ENCODE measurements around the gene RPS6KL1. TPM values are rescaled to one million over a fixed set of nuclear protein-coding genes. Genes with fewer than 3 reads are reported as not detected.

Gene RPS6KL1
- total RNA-seq, 1 donor from 2014 or later = 248 TPM

GRCh38 chr14:74946659-74947281, 23.7 kb upstream of the RPS6KL1 start:
- no peaks in the 10 kb centered on the region for H3K36me3 Mint-ChIP-seq (ENCODE audit: unreplicated experiment)
- DNase-seq = no peak
- TF ChIP-seq CTCF (IDR thresholded peaks at IDR 0.05; ENCODE audit: partially characterized antibody, unreplicated experiment) = peak; percentile 50
- H3K4me3 Mint-ChIP-seq (ENCODE audit: unreplicated experiment) = no peak overlapping the region
- peaks cover 8% of the 10 kb centered on the region for H3K27me3 Mint-ChIP-seq (ENCODE audit: unreplicated experiment)
- H3K4me1 Mint-ChIP-seq (ENCODE audit: low read depth, unreplicated experiment) = peaks cover 11% of the 10 kb centered on the region
- H3K9me3 Mint-ChIP-seq (ENCODE audit: unreplicated experiment) = peaks cover 4% of the 10 kb centered on the region
- no peak overlapping the region for H3K27ac Mint-ChIP-seq (ENCODE audit: unreplicated experiment)

DNA sequence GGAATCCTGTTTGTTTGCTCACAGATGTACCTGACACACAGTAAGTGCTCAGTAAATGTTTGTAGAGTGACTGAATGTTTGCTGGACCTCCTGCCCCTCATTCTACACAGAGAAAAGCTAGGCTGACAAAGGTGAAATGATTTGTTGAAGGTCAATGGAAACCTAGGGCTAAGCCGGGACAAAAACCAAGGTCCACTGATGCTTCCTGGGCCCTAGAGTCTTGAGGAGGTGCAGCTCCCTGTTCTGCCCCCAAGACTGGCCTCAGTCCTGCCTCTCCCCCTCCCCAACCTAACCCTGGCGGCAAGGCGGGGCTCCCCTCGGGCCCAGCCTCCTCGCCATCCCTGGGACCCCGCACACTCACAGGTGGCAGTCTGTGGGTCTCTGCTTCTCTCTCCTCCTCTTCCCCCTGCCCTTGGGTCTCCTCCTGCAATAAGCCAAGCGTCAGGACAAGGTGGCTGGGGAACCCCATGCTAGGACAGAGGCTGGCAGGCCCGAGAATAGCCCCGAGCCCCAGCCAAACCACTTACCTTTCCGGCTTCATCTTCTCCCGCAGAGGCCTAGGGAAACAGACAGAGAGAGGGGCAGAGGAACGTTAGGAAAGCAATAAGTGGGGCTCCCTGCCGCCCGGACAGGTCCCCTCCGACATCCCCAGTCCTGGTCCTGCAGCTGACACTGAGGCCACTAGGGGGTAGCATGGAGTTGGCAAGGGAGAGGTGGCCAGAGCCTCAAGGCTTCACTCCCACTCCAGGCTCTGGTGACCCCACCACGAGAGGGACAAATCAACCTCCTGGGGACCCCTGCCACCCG, 23.0 kb upstream of the RPS6KL1 start:
- Mint-ChIP-seq H3K27me3 (ENCODE audit: unreplicated experiment) (peaks cover 8% of the 10 kb centered on the region), H3K27ac (ENCODE audit: unreplicated experiment) (no peak overlapping the region), H3K9me3 (ENCODE audit: unreplicated experiment) (peaks cover 2% of the 10 kb centered on the region), H3K4me1 (ENCODE audit: low read depth, unreplicated experiment) (peaks cover 13% of the 10 kb centered on the region), H3K4me3 (ENCODE audit: unreplicated experiment) (no peak overlapping the region), H3K36me3 (ENCODE audit: unreplicated experiment) (no peaks in the 10 kb centered on the region)
- peak; percentile 83 for TF ChIP-seq CTCF (IDR thresholded peaks at IDR 0.05; ENCODE audit: partially characterized antibody, unreplicated experiment)
- DNase-seq = peak; percentile 91

DNA sequence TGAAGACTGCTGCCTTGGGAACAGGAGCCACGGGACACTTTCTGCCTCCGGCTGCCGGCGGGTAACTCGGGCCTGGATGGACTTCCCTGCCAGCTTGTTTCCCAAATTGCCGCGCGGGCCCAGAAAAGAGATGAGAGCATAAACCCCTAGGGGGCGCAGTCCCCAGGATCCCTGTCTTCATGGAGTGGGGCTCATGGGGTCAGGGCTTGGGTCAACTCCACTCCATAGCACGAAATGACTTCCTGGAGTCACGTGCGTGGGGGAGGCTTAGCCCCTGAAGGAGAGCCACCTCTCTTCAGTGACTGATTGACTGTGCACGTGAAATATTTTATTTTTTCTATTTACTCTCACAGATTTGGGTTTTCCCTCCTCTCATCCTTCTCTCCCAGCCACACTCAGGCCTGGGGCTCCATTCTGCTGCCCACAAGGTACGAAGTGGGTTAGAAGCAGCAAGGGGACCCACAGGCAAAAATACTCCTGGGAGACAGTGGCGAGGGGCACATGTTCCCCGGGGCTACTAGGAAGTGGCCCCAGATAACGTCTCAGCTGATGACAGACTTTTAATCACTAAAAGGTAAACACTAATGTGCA, 22.3 kb upstream of the RPS6KL1 start:
- DNase-seq = peak; percentile 72
- Mint-ChIP-seq H3K36me3 (ENCODE audit: unreplicated experiment) (no peaks in the 10 kb centered on the region), H3K4me3 (ENCODE audit: unreplicated experiment) (no peak overlapping the region), H3K27me3 (ENCODE audit: unreplicated experiment) (peaks cover 8% of the 10 kb centered on the region), H3K27ac (ENCODE audit: unreplicated experiment) (no peak overlapping the region), H3K9me3 (ENCODE audit: unreplicated experiment) (peaks cover 2% of the 10 kb centered on the region), H3K4me1 (ENCODE audit: low read depth, unreplicated experiment) (peaks cover 13% of the 10 kb centered on the region)
- peak; percentile 83 for TF ChIP-seq CTCF (IDR thresholded peaks at IDR 0.05; ENCODE audit: partially characterized antibody, unreplicated experiment)

- no peak for DNase-seq
- Mint-ChIP-seq H3K27ac (ENCODE audit: unreplicated experiment) (no peak overlapping the region), H3K36me3 (ENCODE audit: unreplicated experiment) (no peaks in the 10 kb centered on the region), H3K27me3 (ENCODE audit: unreplicated experiment) (peaks cover 3% of the 10 kb centered on the region), H3K4me1 (ENCODE audit: low read depth, unreplicated experiment) (peaks cover 25% of the 10 kb centered on the region), H3K9me3 (ENCODE audit: unreplicated experiment) (peaks cover 3% of the 10 kb centered on the region), H3K4me3 (ENCODE audit: unreplicated experiment) (no peak overlapping the region)
- TF ChIP-seq CTCF (IDR thresholded peaks at IDR 0.05; ENCODE audit: partially characterized antibody, unreplicated experiment) = no peak
Observed at GRCh38 chr14:74942608-74943007, 19.5 kb upstream of the RPS6KL1 start.

- Mint-ChIP-seq H3K36me3 (ENCODE audit: unreplicated experiment) (no peaks in the 10 kb centered on the region), H3K9me3 (ENCODE audit: unreplicated experiment) (peaks cover 3% of the 10 kb centered on the region), H3K27ac (ENCODE audit: unreplicated experiment) (no peak overlapping the region), H3K27me3 (ENCODE audit: unreplicated experiment) (peaks cover 3% of the 10 kb centered on the region), H3K4me1 (ENCODE audit: low read depth, unreplicated experiment) (peaks cover 25% of the 10 kb centered on the region), H3K4me3 (ENCODE audit: unreplicated experiment) (no peak overlapping the region)
- DNase-seq = no peak
- no peak for TF ChIP-seq CTCF (IDR thresholded peaks at IDR 0.05; ENCODE audit: partially characterized antibody, unreplicated experiment)
Observed at GRCh38 chr14:74942181-74942580, 19.1 kb upstream of the RPS6KL1 start.

All from glutamatergic neuron (in vitro differentiated cells).